Body of pancreas (tissue), 4 donors: ENCODE results near the gene HECTD3.

Experiments used
- POLR2A ChIP-seq, 3 donors: fragments of 450-650 bp; IDR thresholded peaks; one replicate each; pipeline ENCODE4 v1.6.1; 2016; ENCODE audit warnings: antibody characterized with exemption in 3 of 3, mild to moderate bottlenecking in 2 of 3
- TF ChIP-seq, protein P1 (sequence below), 7 experiments: fragments of 450-650 bp in 4 of 7; fragments of 200-600 bp in 3 of 7; sonication (generic) in 3 of 7; IDR thresholded peaks; one replicate each; pipeline ENCODE4 v1.5.1; 2016 to 2019; ENCODE audit warnings: antibody characterized with exemption in 7 of 7

GRCh38 chr1:45044916-45045315 lies 33.8 kb upstream of the HECTD3 start:
- TF ChIP-seq, protein P1, sequence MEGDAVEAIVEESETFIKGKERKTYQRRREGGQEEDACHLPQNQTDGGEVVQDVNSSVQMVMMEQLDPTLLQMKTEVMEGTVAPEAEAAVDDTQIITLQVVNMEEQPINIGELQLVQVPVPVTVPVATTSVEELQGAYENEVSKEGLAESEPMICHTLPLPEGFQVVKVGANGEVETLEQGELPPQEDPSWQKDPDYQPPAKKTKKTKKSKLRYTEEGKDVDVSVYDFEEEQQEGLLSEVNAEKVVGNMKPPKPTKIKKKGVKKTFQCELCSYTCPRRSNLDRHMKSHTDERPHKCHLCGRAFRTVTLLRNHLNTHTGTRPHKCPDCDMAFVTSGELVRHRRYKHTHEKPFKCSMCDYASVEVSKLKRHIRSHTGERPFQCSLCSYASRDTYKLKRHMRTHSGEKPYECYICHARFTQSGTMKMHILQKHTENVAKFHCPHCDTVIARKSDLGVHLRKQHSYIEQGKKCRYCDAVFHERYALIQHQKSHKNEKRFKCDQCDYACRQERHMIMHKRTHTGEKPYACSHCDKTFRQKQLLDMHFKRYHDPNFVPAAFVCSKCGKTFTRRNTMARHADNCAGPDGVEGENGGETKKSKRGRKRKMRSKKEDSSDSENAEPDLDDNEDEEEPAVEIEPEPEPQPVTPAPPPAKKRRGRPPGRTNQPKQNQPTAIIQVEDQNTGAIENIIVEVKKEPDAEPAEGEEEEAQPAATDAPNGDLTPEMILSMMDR (IDR thresholded peaks at IDR 0.05), result no peak
- no peak for TF ChIP-seq POLR2A (IDR thresholded peaks at IDR 0.05)
